ENCODE measurements around the gene RELA. TPM values are rescaled to one million over a fixed set of nuclear protein-coding genes. Genes with fewer than 3 reads are reported as not detected.

The RELA gene
- total RNA-seq, 2 experiments from 2014 or later: 48.0 to 78.9 TPM

GRCh38 chr11:65646958-65647701 is 15.6 kb downstream of the RELA start:
- Histone ChIP-seq H3K79me2 (ENCODE audit: insufficient read depth, low read depth, low read length) (no peaks in the 10 kb centered on the region), H3K4me3 (ENCODE audit: low read depth, low read length, poor library complexity, severe bottlenecking) (no peak overlapping the region), H3K9me2 (ENCODE audit: insufficient read depth, low read length) (no peaks in the 10 kb centered on the region), H3K9me3 (ENCODE audit: low read length) (no peaks in the 10 kb centered on the region), H3K27ac (ENCODE audit: low read depth, low read length, poor library complexity, severe bottlenecking) (no peak overlapping the region), H3K4me2 (ENCODE audit: low read length) (no peak overlapping the region), H2AFZ (ENCODE audit: low read length) (no peak overlapping the region), H4K20me1 (ENCODE audit: insufficient read depth, low read length) (no peaks in the 10 kb centered on the region), H3K36me3 (ENCODE audit: insufficient read depth, low read length) (peaks cover 78% of the 10 kb centered on the region), H3K4me1 (ENCODE audit: insufficient read depth, low read length, poor library complexity, severe bottlenecking) (peaks cover 5% of the 10 kb centered on the region)
- no TSS peak for BruUV-seq (replicated peaks)
- ChIA-PET CTCF (ENCODE audit: unreplicated experiment) (no interaction called here), POLR2A (no interaction called here)
- DNase-seq (ENCODE audit: low spot score): no peak
- intact Hi-C loops (cut with micrococcal nuclease; ENCODE audit: unreplicated experiment): no loop called here
- TF ChIP-seq EZH2phosphoT487 (IDR thresholded peaks at IDR 0.05; ENCODE audit: borderline replicate concordance, low read depth, low read length): no peak
- no peak for TF ChIP-seq CTCF (conservative IDR thresholded peaks at IDR 0.05; ENCODE audit: low read length)

GRCh38 chr11:65646288-65646957 is 16.3 kb downstream of the RELA start:
- no peak overlapping the region for H3K27ac ChIP-seq (ENCODE audit: low read depth, low read length, poor library complexity, severe bottlenecking)
- H3K4me2 ChIP-seq (ENCODE audit: low read length): no peak overlapping the region
- peaks cover 8% of the 10 kb centered on the region for H3K4me1 ChIP-seq (ENCODE audit: insufficient read depth, low read length, poor library complexity, severe bottlenecking)
- no peak overlapping the region for H3K4me3 ChIP-seq (ENCODE audit: low read depth, low read length, poor library complexity, severe bottlenecking)
- no TSS peak for BruUV-seq (replicated peaks)
- intact Hi-C loops (cut with micrococcal nuclease; ENCODE audit: unreplicated experiment): no loop called here
- H3K36me3 ChIP-seq (ENCODE audit: insufficient read depth, low read length): peaks cover 77% of the 10 kb centered on the region
- DNase-seq (ENCODE audit: low spot score): no peak
- H2AFZ ChIP-seq (ENCODE audit: low read length): no peak overlapping the region
- no peaks in the 10 kb centered on the region for H3K9me2 ChIP-seq (ENCODE audit: insufficient read depth, low read length)
- H4K20me1 ChIP-seq (ENCODE audit: insufficient read depth, low read length): no peaks in the 10 kb centered on the region
- H3K79me2 ChIP-seq (ENCODE audit: insufficient read depth, low read depth, low read length): peaks cover 6% of the 10 kb centered on the region; the same call in 1 of the 2 replicates
- POLR2A ChIA-PET: no interaction called here
- TF ChIP-seq EZH2phosphoT487 (IDR thresholded peaks at IDR 0.05; ENCODE audit: borderline replicate concordance, low read depth, low read length) (no peak), CTCF (conservative IDR thresholded peaks at IDR 0.05; ENCODE audit: low read length) (no peak)
- CTCF ChIA-PET (ENCODE audit: unreplicated experiment): no interaction called here
- H3K9me3 ChIP-seq (ENCODE audit: low read length): no peaks in the 10 kb centered on the region

- no peak overlapping the region for H2AFZ ChIP-seq (ENCODE audit: low read length)
- CTCF ChIA-PET (ENCODE audit: unreplicated experiment): no interaction called here
- peaks cover 15% of the 10 kb centered on the region for H3K4me1 ChIP-seq (ENCODE audit: insufficient read depth, low read length, poor library complexity, severe bottlenecking)
- H3K36me3 ChIP-seq (ENCODE audit: insufficient read depth, low read length): peaks cover 76% of the 10 kb centered on the region
- no peaks in the 10 kb centered on the region for H3K9me2 ChIP-seq (ENCODE audit: insufficient read depth, low read length)
- no peak overlapping the region for H3K4me2 ChIP-seq (ENCODE audit: low read length)
- TF ChIP-seq EZH2phosphoT487 (IDR thresholded peaks at IDR 0.05; ENCODE audit: borderline replicate concordance, low read depth, low read length): no peak
- no peak for TF ChIP-seq CTCF (conservative IDR thresholded peaks at IDR 0.05; ENCODE audit: low read length)
- H3K27ac ChIP-seq (ENCODE audit: low read depth, low read length, poor library complexity, severe bottlenecking): no peak overlapping the region
- H4K20me1 ChIP-seq (ENCODE audit: insufficient read depth, low read length): no peaks in the 10 kb centered on the region
- H3K4me3 ChIP-seq (ENCODE audit: low read depth, low read length, poor library complexity, severe bottlenecking): no peak overlapping the region
- intact Hi-C loops (cut with micrococcal nuclease; ENCODE audit: unreplicated experiment): no loop called here
- POLR2A ChIA-PET: no interaction called here
- DNase-seq (ENCODE audit: low spot score): no peak
- H3K9me3 ChIP-seq (ENCODE audit: low read length): no peaks in the 10 kb centered on the region
- H3K79me2 ChIP-seq (ENCODE audit: insufficient read depth, low read depth, low read length): peaks cover 13% of the 10 kb centered on the region; the same call in 1 of the 2 replicates
- BruUV-seq (replicated peaks): no TSS peak
These were observed 17.0 kb downstream of the RELA start for GRCh38 chr11:65645710-65646109.

Measured in OCI-LY7 (cell line).